SK-N-SH (cell line): ENCODE data around the gene DUSP6. TPM values are rescaled to one million over a fixed set of nuclear protein-coding genes. Genes with fewer than 3 reads are reported as not detected.

Experiments used
- CTCF ChIA-PET: fragments of 300-600, 350-600 bp; formaldehyde crosslinking; extraction: SDS; loops from one replicate; lab custom pipeline; 2021; lab: Yijun Ruan, JAX
- POLR2A ChIA-PET: fragments of 350-600 bp; sonication (Branson Sonifier 250); formaldehyde crosslinking; extraction: SDS; loops from one replicate; lab custom pipeline; 2020; ENCODE audit warnings: antibody characterized with exemption, inconsistent platforms; lab: Yijun Ruan, JAX
- DNase-seq: peaks from one replicate; pipeline ENCODE4 v3.0.0; 2012
- H2AFZ ChIP-seq: fragments of 200-600 bp; sonication (generic); 2 replicates; pipeline ENCODE4 v1.8.1; 2016; ENCODE audit warnings: antibody characterized with exemption, mild to moderate bottlenecking, low read depth
- H3F3A ChIP-seq: fragments of 200-600 bp; sonication (generic); replicated peaks from 2 replicates; pipeline ENCODE3; 2016; ENCODE audit warnings: antibody characterized with exemption, mild to moderate bottlenecking; ENCODE audit not compliant: insufficient read depth
- H3K27ac ChIP-seq, 2 experiments: fragments of 200-500 bp in 1 of 2; fragments of 200-600 bp in 1 of 2; sonication (Bioruptor generic) in 1 of 2; sonication (generic), shearing (Covaris generic) in 1 of 2; 2 replicates each; pipeline versions ENCODE4 v1.5.1 to v1.6.1; 2014 to 2016; ENCODE audit warnings: low read depth in 2 of 2, inconsistent platforms in 1 of 2, low read length in 1 of 2, mild to moderate bottlenecking in 1 of 2, mixed read lengths in 1 of 2
- H3K27me3 ChIP-seq: fragments of 200-600 bp; sonication (generic), shearing (Covaris generic); 2 replicates; pipeline ENCODE4 v1.6.1; 2016; ENCODE audit warnings: mixed run types; ENCODE audit not compliant: insufficient read depth
- H3K36me3 ChIP-seq, 2 experiments: fragments of 200-500 bp in 1 of 2; fragments of 200-600 bp in 1 of 2; sonication (Bioruptor generic) in 1 of 2; sonication (generic) in 1 of 2; replicated peaks in 1 of 2; 2 replicates each; pipeline versions ENCODE3 to v1.5.1; 2014 to 2016; ENCODE audit warnings: low read length in 1 of 2, mild to moderate bottlenecking in 1 of 2; ENCODE audit not compliant: insufficient read depth in 2 of 2, control insufficient read depth in 1 of 2
- H3K4me1 ChIP-seq, 2 experiments: fragments of 200-500 bp in 1 of 2; fragments of 200-600 bp in 1 of 2; sonication (Bioruptor generic) in 1 of 2; sonication (generic), shearing (Covaris generic) in 1 of 2; 2 replicates each; pipeline versions ENCODE4 v1.5.1 to v1.6.1; 2014 to 2016; ENCODE audit warnings: low read depth in 1 of 2, low read length in 1 of 2, mixed run types in 1 of 2; ENCODE audit not compliant: insufficient read depth in 2 of 2, control insufficient read depth in 1 of 2
- H3K4me2 ChIP-seq: fragments of 200-600 bp; sonication (generic), shearing (Covaris generic); 2 replicates; pipeline ENCODE4 v1.6.1; 2017; ENCODE audit warnings: mixed run types
- H3K4me3 ChIP-seq, 2 experiments: fragments of 200-500 bp in 1 of 2; fragments of 200-600 bp in 1 of 2; sonication (Bioruptor generic) in 1 of 2; sonication (generic), shearing (Covaris generic) in 1 of 2; 2 replicates each; pipeline versions ENCODE4 v1.5.1 to v1.8.1; 2014 to 2016; ENCODE audit warnings: low read depth in 2 of 2, inconsistent platforms in 1 of 2, low read length in 1 of 2, mild to moderate bottlenecking in 1 of 2, mixed read lengths in 1 of 2, moderate library complexity in 1 of 2
- H3K79me2 ChIP-seq: fragments of 200-600 bp; sonication (generic); 2 replicates; pipeline ENCODE4 v1.8.1; 2017; ENCODE audit warnings: mild to moderate bottlenecking; ENCODE audit not compliant: insufficient read depth
- H3K9ac ChIP-seq: fragments of 200-600 bp; sonication (generic); 2 replicates; pipeline ENCODE4 v1.6.1; 2017; ENCODE audit warnings: mixed run types
- H3K9me2 ChIP-seq: fragments of 200-600 bp; sonication (generic); 2 replicates; pipeline ENCODE4 v1.6.1; 2017; ENCODE audit warnings: mixed run types
- H3K9me3 ChIP-seq: fragments of 200-600 bp; sonication (generic); 2 replicates; pipeline ENCODE4 v1.6.1; 2017; ENCODE audit warnings: mixed run types, mild to moderate bottlenecking, moderate library complexity
- H4K20me1 ChIP-seq: fragments of 200-600 bp; sonication (generic); 2 replicates; pipeline ENCODE4 v1.6.1; 2017; ENCODE audit warnings: mild to moderate bottlenecking, mixed run types; ENCODE audit not compliant: insufficient read depth
- CHD2 ChIP-seq: fragments of 150-350 bp; IDR thresholded peaks from 2 replicates; pipeline ENCODE4 v1.6.1; 2018; ENCODE audit warnings: low read length; ENCODE audit not compliant: partially characterized antibody
- CTCF ChIP-seq: fragments of 200-600 bp; sonication (generic); IDR thresholded peaks from 2 replicates; pipeline ENCODE4 v1.6.1; 2017; ENCODE audit warnings: antibody characterized with exemption, mild to moderate bottlenecking, moderate library complexity
- EZH2phosphoT487 ChIP-seq: fragments of 200-600 bp; sonication (generic); IDR thresholded peaks from 2 replicates; pipeline ENCODE4 v1.6.1; 2017; ENCODE audit warnings: low read depth, mixed run types, mild to moderate bottlenecking, antibody characterized with exemption, moderate library complexity, borderline replicate concordance
- FOSL2 ChIP-seq: IDR thresholded peaks from 2 replicates; pipeline ENCODE4 v1.4.0; 2012; ENCODE audit warnings: low read depth, mild to moderate bottlenecking, moderate library complexity, borderline replicate concordance
- FOXJ3 ChIP-seq: sonication (generic); formaldehyde crosslinking; IDR thresholded peaks from 2 replicates; pipeline ENCODE4 v1.5.1; 2020; ENCODE audit warnings: mild to moderate bottlenecking, missing genetic modification reagents
- FOXM1 ChIP-seq: IDR thresholded peaks from 2 replicates; pipeline ENCODE4 v1.4.0; 2012; ENCODE audit warnings: low read depth, mild to moderate bottlenecking
- GATA2 ChIP-seq: sonication (generic); formaldehyde crosslinking; IDR thresholded peaks from 2 replicates; pipeline ENCODE4 v1.5.0; 2020; ENCODE audit warnings: mild to moderate bottlenecking, missing genetic modification reagents
- MAX ChIP-seq: IDR thresholded peaks from 2 replicates; pipeline ENCODE4 v1.4.0; 2012; ENCODE audit warnings: low read depth
- MXI1 ChIP-seq: IDR thresholded peaks from 2 replicates; pipeline ENCODE4 v1.6.1; 2012; ENCODE audit warnings: mild to moderate bottlenecking, low read depth, low read length, improper control_type of control experiment
- NFIC ChIP-seq: IDR thresholded peaks from 2 replicates; pipeline ENCODE4 v1.4.0; 2012; ENCODE audit warnings: borderline replicate concordance
- NRF1 ChIP-seq: IDR thresholded peaks from 2 replicates; pipeline ENCODE4 v1.6.1; 2012; ENCODE audit warnings: low read depth, mild to moderate bottlenecking, low read length
- PBX3 ChIP-seq: IDR thresholded peaks from 2 replicates; pipeline ENCODE4; 2012
- POLR2AphosphoS5 ChIP-seq: IDR thresholded peaks from 2 replicates; pipeline ENCODE4 v1.6.1; 2012; ENCODE audit warnings: low read depth, low read length
- RAD21 ChIP-seq: IDR thresholded peaks from 2 replicates; pipeline ENCODE4 v1.6.1; 2012; ENCODE audit warnings: mild to moderate bottlenecking, low read length
- RCOR1 ChIP-seq: fragments of 150-350 bp; IDR thresholded peaks from 2 replicates; pipeline ENCODE4 v1.6.1; 2017; ENCODE audit warnings: antibody characterized with exemption, low read length
- RFX5 ChIP-seq: IDR thresholded peaks from 2 replicates; pipeline ENCODE4 v1.6.1; 2012; ENCODE audit warnings: mild to moderate bottlenecking, improper control_type of control experiment, low read length
- RXRA ChIP-seq: IDR thresholded peaks from 2 replicates; pipeline ENCODE4 v1.4.0; 2012; ENCODE audit warnings: low read depth, mild to moderate bottlenecking, borderline replicate concordance
- SMC3 ChIP-seq: IDR thresholded peaks from 2 replicates; pipeline ENCODE4 v1.6.1; 2012; ENCODE audit warnings: low read depth, low read length, improper control_type of control experiment
- TAF1 ChIP-seq: IDR thresholded peaks from 2 replicates; pipeline ENCODE4 v1.6.1; 2012; ENCODE audit warnings: low read depth, mild to moderate bottlenecking, low read length, moderate library complexity, borderline replicate concordance
- TEAD4 ChIP-seq: IDR thresholded peaks from 2 replicates; pipeline ENCODE4 v1.4.0; 2012; ENCODE audit warnings: mild to moderate bottlenecking, borderline replicate concordance; ENCODE audit not compliant: insufficient read depth
- USF1 ChIP-seq: IDR thresholded peaks from 2 replicates; pipeline ENCODE4 v1.4.0; 2012; ENCODE audit warnings: low read depth, borderline replicate concordance
- YY1 ChIP-seq: IDR thresholded peaks from 2 replicates; pipeline ENCODE4 v1.4.0; 2012; ENCODE audit warnings: low read depth, mild to moderate bottlenecking
- ZBTB33 ChIP-seq: IDR thresholded peaks from 2 replicates; pipeline ENCODE4 v1.4.0; 2012; ENCODE audit warnings: low read depth, borderline replicate concordance
- WGBS: methylation state at CpG from one replicate; pipeline ENCODE4 v1.1.6; 2017; ENCODE audit warnings: low lambda C conversion rate; 5-methylcytosine and 5-hydroxymethylcytosine counted together
- polyA plus RNA-seq, 3 experiments: library from polyadenylated mRNA; depleted of rRNA; stranded (reverse); fragments of >200 nt; gene quantifications; 2 replicates each; pipeline ENCODE4 v1.2.3, GENCODE V29; 2012

The DUSP6 gene
- polyA plus RNA-seq, 1 of the 3 experiments (the other 2 are of a cell fraction) = 71.4 TPM

GRCh38 chr12:89324437-89324836 lies 27.9 kb downstream of the DUSP6 start:
- Histone ChIP-seq H3K9me2 (no peaks in the 10 kb centered on the region), H3K9ac (no peak overlapping the region), H4K20me1 (no peaks in the 10 kb centered on the region), H3K79me2 (no peaks in the 10 kb centered on the region), H3K27ac (no peak overlapping the region), H2AFZ (no peak overlapping the region), H3K4me2 (no peak overlapping the region), H3F3A (no peaks in the 10 kb centered on the region), H3K36me3 (no peaks in the 10 kb centered on the region), H3K9me3 (no peaks in the 10 kb centered on the region), H3K4me3 (no peak overlapping the region), H3K4me1 (peaks cover 0 to 10% of the 10 kb centered on the region in 2 experiments; a peak in 3 of 4 replicates), H3K27me3 (no peaks in the 10 kb centered on the region)
- no peak for DNase-seq
- ChIA-PET CTCF (no interaction called here), POLR2A (interaction anchor here (1.2 kb wide), 1 partner anchor 9 kb away, joined by 3 read pairs; no protein-coding TSS in a partner anchor)
- 82% methylated on average over 7 of the region's 7 CpGs for WGBS
- no peak for TF ChIP-seq FOXJ3 (CRISPR knock-in tag)
- no peak for TF ChIP-seq NRF1
- no peak for TF ChIP-seq RFX5
- no peak for TF ChIP-seq EZH2phosphoT487
- no peak for TF ChIP-seq USF1
- no peak for TF ChIP-seq TEAD4
- TF ChIP-seq GATA2 (CRISPR knock-in tag) = no peak
- no peak for TF ChIP-seq FOSL2
- no peak for TF ChIP-seq YY1
- no peak for TF ChIP-seq RAD21
- TF ChIP-seq PBX3 = no peak

GRCh38 chr12:89323568-89324218 lies 28.6 kb downstream of the DUSP6 start:
- H3K36me3 ChIP-seq = no peaks in the 10 kb centered on the region
- no peaks in the 10 kb centered on the region for H3K79me2 ChIP-seq
- H4K20me1 ChIP-seq = no peaks in the 10 kb centered on the region
- H3K9me2 ChIP-seq = no peaks in the 10 kb centered on the region
- ChIA-PET POLR2A (no interaction called here), CTCF (no interaction called here)
- no peak overlapping the region for H2AFZ ChIP-seq
- peaks cover 0 to 13% of the 10 kb centered on the region in 2 experiments; a peak in 3 of 4 replicates for H3K4me1 ChIP-seq
- H3K4me3 ChIP-seq = no peak overlapping the region
- H3K9me3 ChIP-seq = no peaks in the 10 kb centered on the region
- WGBS = 80% methylated on average over 3 of the region's 3 CpGs
- no peaks in the 10 kb centered on the region for H3F3A ChIP-seq
- no peak overlapping the region for H3K27ac ChIP-seq
- no peak for DNase-seq
- no peak overlapping the region for H3K4me2 ChIP-seq
- H3K27me3 ChIP-seq = no peaks in the 10 kb centered on the region
- H3K9ac ChIP-seq = no peak overlapping the region
- TF ChIP-seq TAF1 (no peak), RCOR1 (no peak), GATA2 (CRISPR knock-in tag) (no peak), FOSL2 (no peak), MXI1 (no peak), CTCF (no peak), NFIC (no peak), SMC3 (no peak), MAX (no peak), CHD2 (no peak), ZBTB33 (no peak), FOXM1 (no peak), RXRA (no peak), POLR2AphosphoS5 (no peak), FOXJ3 (CRISPR knock-in tag) (no peak)
